ENCODE measurements around the gene EIF5AL1. TPM values are rescaled to one million over a fixed set of nuclear protein-coding genes. Genes with fewer than 3 reads are reported as not detected.
"Not testable (repeated sequence)": the region's sequence is repeated elsewhere in the genome, so short reads cannot be mapped to it uniquely, and the experiment has no call there.

EIF5AL1 gene
- total and polyA plus RNA-seq, 2 donors (not counting 1 experiment from before 2014, with no cell fraction given) = 0.76 to 1.7 TPM

- no peak overlapping the region for H3K27ac Mint-ChIP-seq
- H3K9me3 Mint-ChIP-seq (ENCODE audit: insufficient read depth) = no peaks in the 10 kb centered on the region
- H3K9ac ChIP-seq (ENCODE audit: low read length) = no peak overlapping the region
- H3K27me3 ChIP-seq (replicated peaks in 1 of 4; ENCODE audit: control extremely low read depth in 1 of 4, control insufficient read depth in 3 of 4, insufficient read depth in 4 of 4, low read length in 3 of 4) = no peaks in the 10 kb centered on the region
- H4K20me1 ChIP-seq (ENCODE audit: control insufficient read depth, insufficient read depth, low read length, poor library complexity, severe bottlenecking) = no peaks in the 10 kb centered on the region
- no peak for ATAC-seq (ENCODE audit: low read depth)
- H3K9me3 ChIP-seq (ENCODE audit: control extremely low read depth in 1 of 3, control insufficient read depth in 2 of 3, insufficient read depth in 1 of 3, low read length in 2 of 3) = no peaks in the 10 kb centered on the region
- no peak for DNase-seq
- intact Hi-C loops (cut with micrococcal nuclease) = no loop called here
- H3K79me2 ChIP-seq (ENCODE audit: control insufficient read depth, insufficient read depth, low read length) = no peaks in the 10 kb centered on the region
- ChIA-PET POLR2A (no interaction called here), CTCF (interaction anchor here (0.9 kb wide), 1 partner anchor 181 kb away, joined by 7 read pairs; no protein-coding TSS in a partner anchor)
- H3K27ac ChIP-seq (ENCODE audit: low read length in 2 of 2) = no peak overlapping the region
- H3K4me1 ChIP-seq (ENCODE audit: control insufficient read depth in 2 of 2, insufficient read depth in 2 of 2, low read length in 2 of 2) = no peaks in the 10 kb centered on the region
- no peak overlapping the region for H3K4me3 Mint-ChIP-seq
- no peaks in the 10 kb centered on the region for H3K36me3 ChIP-seq (replicated peaks in 1 of 2; ENCODE audit: control extremely low read depth in 1 of 2, control insufficient read depth in 1 of 2, extremely low read depth in 1 of 2, insufficient read depth in 2 of 2, low read length in 1 of 2)
- H3K27me3 Mint-ChIP-seq = peaks cover 13% of the 10 kb centered on the region
- H2AFZ ChIP-seq (ENCODE audit: insufficient read depth, low read depth, low read length, poor library complexity, severe bottlenecking) = no peak overlapping the region
- H3K4me1 Mint-ChIP-seq = no peaks in the 10 kb centered on the region
- H3K4me3 ChIP-seq (ENCODE audit: control extremely low read depth in 1 of 5, extremely low read depth in 1 of 5, insufficient read depth in 1 of 5, low read depth in 2 of 5, low read length in 4 of 5) = no peak overlapping the region
- 90% methylated on average over 6 of the region's 11 CpGs for whole genome bisulfite sequencing (ENCODE audit: insufficient coverage)
- no peak overlapping the region for H3K4me2 ChIP-seq (replicated peaks; ENCODE audit: low read depth, low read length, poor library complexity, severe bottlenecking)
- TF ChIP-seq CTCF (IDR thresholded peaks at IDR 0.05) = no peak
- no peak for TF ChIP-seq EZH2 (IDR thresholded peaks at IDR 0.05; ENCODE audit: borderline replicate concordance, insufficient read depth, low read depth, low read length, poor library complexity, severe bottlenecking)
These were observed 43.3 kb downstream of the EIF5AL1 start for GRCh38 chr10:79555354-79556309.

- H3K27ac Mint-ChIP-seq; H3K4me1 ChIP-seq (ENCODE audit: control insufficient read depth in 2 of 2, insufficient read depth in 2 of 2, low read length in 2 of 2); intact Hi-C loops (cut with micrococcal nuclease); H3K27ac ChIP-seq (ENCODE audit: low read length in 2 of 2); H3K9ac ChIP-seq (ENCODE audit: low read length); ATAC-seq (ENCODE audit: low read depth); H3K4me2 ChIP-seq (replicated peaks; ENCODE audit: low read depth, low read length, poor library complexity, severe bottlenecking); H3K4me1 Mint-ChIP-seq; H3K79me2 ChIP-seq (ENCODE audit: control insufficient read depth, insufficient read depth, low read length); H3K9me3 Mint-ChIP-seq (ENCODE audit: insufficient read depth); H3K9me3 ChIP-seq (ENCODE audit: control extremely low read depth in 1 of 3, control insufficient read depth in 2 of 3, insufficient read depth in 1 of 3, low read length in 2 of 3); CTCF ChIA-PET; H3K27me3 ChIP-seq (replicated peaks in 1 of 4; ENCODE audit: control extremely low read depth in 1 of 4, control insufficient read depth in 3 of 4, insufficient read depth in 4 of 4, low read length in 3 of 4); H2AFZ ChIP-seq (ENCODE audit: insufficient read depth, low read depth, low read length, poor library complexity, severe bottlenecking); H3K4me3 Mint-ChIP-seq; H3K4me3 ChIP-seq (ENCODE audit: control extremely low read depth in 1 of 5, extremely low read depth in 1 of 5, insufficient read depth in 1 of 5, low read depth in 2 of 5, low read length in 4 of 5); H4K20me1 ChIP-seq (ENCODE audit: control insufficient read depth, insufficient read depth, low read length, poor library complexity, severe bottlenecking); H3K36me3 ChIP-seq (replicated peaks in 1 of 2; ENCODE audit: control extremely low read depth in 1 of 2, control insufficient read depth in 1 of 2, extremely low read depth in 1 of 2, insufficient read depth in 2 of 2, low read length in 1 of 2); POLR2A ChIA-PET; DNase-seq: not testable (repeated sequence)
- H3K27me3 Mint-ChIP-seq = peaks cover 16% of the 10 kb centered on the region
- no CpG with 5 or more reads among the region's 3 CpGs for WGBS (ENCODE audit: insufficient coverage)
These were observed 44.6 kb downstream of the EIF5AL1 start for GRCh38 chr10:79556961-79557360.
